Osteoblast (primary cell): ENCODE measurements around the gene SLC12A2. TPM values are rescaled to one million over a fixed set of nuclear protein-coding genes. Genes with fewer than 3 reads are reported as not detected.

Experiments used
- DNase-seq: peaks from one replicate; pipeline ENCODE4 v3.0.0; 2011; ENCODE audit warnings: low spot score, mixed read lengths; ENCODE audit not compliant: insufficient read length; ENCODE audit errors: missing footprints
- H2AFZ ChIP-seq: 2 replicates; pipeline ENCODE4 v1.6.0; 2011; ENCODE audit warnings: mild to moderate bottlenecking, low read length
- H3K27ac ChIP-seq: 2 replicates; pipeline ENCODE4 v1.5.1; 2011; ENCODE audit warnings: mild to moderate bottlenecking, low read depth, low read length, moderate library complexity
- H3K27me3 ChIP-seq: 2 replicates; pipeline ENCODE4 v1.6.0; 2012; ENCODE audit warnings: mild to moderate bottlenecking, control low read depth, inconsistent platforms, low read length, moderate library complexity; ENCODE audit not compliant: insufficient read depth
- H3K36me3 ChIP-seq: 2 replicates; pipeline ENCODE4 v1.5.1; 2011; ENCODE audit warnings: mild to moderate bottlenecking, low read length, control low read depth, moderate library complexity; ENCODE audit not compliant: insufficient read depth
- H3K4me1 ChIP-seq: 2 replicates; pipeline ENCODE4 v1.5.1; 2011; ENCODE audit warnings: mild to moderate bottlenecking, low read length, control low read depth, moderate library complexity; ENCODE audit not compliant: insufficient read depth
- H3K4me2 ChIP-seq: 2 replicates; pipeline ENCODE4 v1.6.0; 2011; ENCODE audit warnings: mild to moderate bottlenecking, low read length; ENCODE audit not compliant: insufficient read depth
- H3K4me3 ChIP-seq: fragments of 200-600 bp; sonication (generic); 3 replicates; pipeline ENCODE4 v1.5.1; 2012; ENCODE audit warnings: mild to moderate bottlenecking, low read length, inconsistent platforms; ENCODE audit not compliant: insufficient read depth
- H3K79me2 ChIP-seq: 2 replicates; pipeline ENCODE4 v1.6.0; 2012; ENCODE audit warnings: mild to moderate bottlenecking, low read length, control low read depth, inconsistent platforms; ENCODE audit not compliant: insufficient read depth
- H3K9me3 ChIP-seq: 2 replicates; pipeline ENCODE4 v1.5.1; 2011; ENCODE audit warnings: low read depth, low read length, control low read depth
- H4K20me1 ChIP-seq: 2 replicates; pipeline ENCODE4 v1.6.0; 2012; ENCODE audit warnings: mild to moderate bottlenecking, low read length, control low read depth; ENCODE audit not compliant: insufficient read depth
- total RNA-seq: library from RNA; depleted of rRNA; stranded (reverse); fragments of >200 nt; gene quantifications from 2 replicates; pipeline ENCODE4 v1.2.3, GENCODE V29; 2012
- TF ChIP-seq, protein P1 (sequence below): IDR thresholded peaks from 2 replicates; pipeline ENCODE4 v1.5.1; 2011; ENCODE audit warnings: mild to moderate bottlenecking, low read depth, low read length, moderate library complexity; ENCODE audit errors: extremely low read depth

SLC12A2 gene
- total RNA-seq, 1 donor = 25.3 TPM

DNA sequence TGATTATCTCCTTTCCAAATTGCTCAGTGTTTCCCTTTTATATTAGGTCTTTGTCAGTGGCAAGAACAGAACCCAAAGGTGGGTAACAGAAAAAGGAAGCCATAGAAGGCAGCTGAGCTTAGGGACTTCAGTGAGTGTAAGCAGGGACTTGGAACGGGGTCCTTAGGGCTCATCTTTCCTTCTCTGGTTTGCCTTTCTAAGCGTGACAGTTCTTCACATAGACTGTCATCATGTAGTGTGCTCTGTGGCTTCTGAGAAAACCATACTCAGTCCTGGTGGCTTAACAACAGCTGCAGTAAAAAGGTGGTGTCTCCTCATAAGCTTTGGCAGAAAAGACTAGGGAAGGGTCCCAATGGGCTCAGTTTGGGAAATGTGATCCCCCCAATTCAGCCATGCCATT, 108.8 kb downstream of the SLC12A2 start:
- TF ChIP-seq, protein P1, sequence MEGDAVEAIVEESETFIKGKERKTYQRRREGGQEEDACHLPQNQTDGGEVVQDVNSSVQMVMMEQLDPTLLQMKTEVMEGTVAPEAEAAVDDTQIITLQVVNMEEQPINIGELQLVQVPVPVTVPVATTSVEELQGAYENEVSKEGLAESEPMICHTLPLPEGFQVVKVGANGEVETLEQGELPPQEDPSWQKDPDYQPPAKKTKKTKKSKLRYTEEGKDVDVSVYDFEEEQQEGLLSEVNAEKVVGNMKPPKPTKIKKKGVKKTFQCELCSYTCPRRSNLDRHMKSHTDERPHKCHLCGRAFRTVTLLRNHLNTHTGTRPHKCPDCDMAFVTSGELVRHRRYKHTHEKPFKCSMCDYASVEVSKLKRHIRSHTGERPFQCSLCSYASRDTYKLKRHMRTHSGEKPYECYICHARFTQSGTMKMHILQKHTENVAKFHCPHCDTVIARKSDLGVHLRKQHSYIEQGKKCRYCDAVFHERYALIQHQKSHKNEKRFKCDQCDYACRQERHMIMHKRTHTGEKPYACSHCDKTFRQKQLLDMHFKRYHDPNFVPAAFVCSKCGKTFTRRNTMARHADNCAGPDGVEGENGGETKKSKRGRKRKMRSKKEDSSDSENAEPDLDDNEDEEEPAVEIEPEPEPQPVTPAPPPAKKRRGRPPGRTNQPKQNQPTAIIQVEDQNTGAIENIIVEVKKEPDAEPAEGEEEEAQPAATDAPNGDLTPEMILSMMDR = no peak
- no peak for DNase-seq
- H3K4me3 ChIP-seq = no peak overlapping the region
- H3K4me1 ChIP-seq = no peaks in the 10 kb centered on the region
- no peak overlapping the region for H3K4me2 ChIP-seq
- H2AFZ ChIP-seq = no peak overlapping the region
- no peak overlapping the region for H3K27ac ChIP-seq
- H4K20me1 ChIP-seq = no peaks in the 10 kb centered on the region
- no peaks in the 10 kb centered on the region for H3K36me3 ChIP-seq
- H3K9me3 ChIP-seq = no peaks in the 10 kb centered on the region
- no peaks in the 10 kb centered on the region for H3K79me2 ChIP-seq
- no peaks in the 10 kb centered on the region for H3K27me3 ChIP-seq

DNA sequence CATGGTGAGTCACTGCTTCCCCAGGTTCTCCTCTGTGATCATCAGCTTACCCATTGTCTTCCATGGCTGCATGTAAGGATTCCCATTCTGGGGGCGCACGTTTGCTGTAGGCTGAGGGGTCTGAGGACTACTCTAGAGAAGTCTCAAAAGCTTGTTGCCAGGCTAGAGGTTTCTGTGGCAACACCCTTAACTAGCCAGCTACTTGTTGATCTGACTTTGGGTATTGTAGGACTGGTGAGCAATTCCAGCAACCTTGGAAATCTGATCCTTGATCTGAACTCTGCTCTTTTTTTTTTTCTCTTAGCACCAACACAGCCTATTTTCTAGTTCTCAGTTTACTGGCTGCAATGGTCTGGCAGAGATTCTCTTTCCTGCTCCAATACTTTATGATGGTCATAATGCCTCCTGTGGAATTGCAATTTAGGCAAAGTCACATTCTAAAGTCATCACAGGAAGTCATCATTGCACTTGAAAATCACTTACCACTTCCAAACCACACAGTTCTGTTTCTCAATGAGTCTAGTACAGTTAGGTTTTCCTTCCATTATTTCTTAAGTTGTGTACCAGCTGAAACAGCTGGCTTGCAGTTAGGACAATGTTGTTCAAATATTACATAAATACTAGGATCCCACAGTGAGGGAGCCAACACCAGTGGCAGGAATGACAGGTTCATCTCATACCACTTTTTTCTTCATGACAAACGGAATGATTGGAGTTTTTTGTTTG, 110.3 kb downstream of the SLC12A2 start:
- no peak overlapping the region for H3K4me3 ChIP-seq
- DNase-seq = peak; percentile 76
- H2AFZ ChIP-seq = no peak overlapping the region
- no peaks in the 10 kb centered on the region for H3K4me1 ChIP-seq
- no peaks in the 10 kb centered on the region for H3K79me2 ChIP-seq
- no peak overlapping the region for H3K4me2 ChIP-seq
- no peak overlapping the region for H3K27ac ChIP-seq
- H3K9me3 ChIP-seq = no peaks in the 10 kb centered on the region
- TF ChIP-seq, protein P1 = no peak
- no peaks in the 10 kb centered on the region for H4K20me1 ChIP-seq
- H3K36me3 ChIP-seq = no peaks in the 10 kb centered on the region
- H3K27me3 ChIP-seq = no peaks in the 10 kb centered on the region

DNA sequence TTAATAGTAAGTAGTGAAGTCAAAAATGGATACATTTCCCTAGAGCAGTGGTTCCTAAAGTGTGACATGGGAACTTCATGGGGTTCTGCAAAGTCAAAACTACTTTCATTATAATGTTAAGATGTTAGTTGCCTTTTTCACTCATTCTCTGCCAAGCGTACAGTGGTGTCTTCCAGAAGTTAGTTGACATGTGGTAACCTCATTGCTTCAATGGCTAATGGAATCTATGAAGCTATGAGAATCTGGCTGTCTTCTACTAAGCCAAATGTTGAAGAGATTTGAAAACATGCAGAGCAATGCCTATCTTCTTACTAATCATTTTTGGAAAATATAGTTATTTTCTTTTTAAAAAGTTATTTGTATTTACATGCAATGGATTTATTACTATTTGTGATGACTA, 111.8 kb downstream of the SLC12A2 start:
- TF ChIP-seq, protein P1 = no peak

DNA sequence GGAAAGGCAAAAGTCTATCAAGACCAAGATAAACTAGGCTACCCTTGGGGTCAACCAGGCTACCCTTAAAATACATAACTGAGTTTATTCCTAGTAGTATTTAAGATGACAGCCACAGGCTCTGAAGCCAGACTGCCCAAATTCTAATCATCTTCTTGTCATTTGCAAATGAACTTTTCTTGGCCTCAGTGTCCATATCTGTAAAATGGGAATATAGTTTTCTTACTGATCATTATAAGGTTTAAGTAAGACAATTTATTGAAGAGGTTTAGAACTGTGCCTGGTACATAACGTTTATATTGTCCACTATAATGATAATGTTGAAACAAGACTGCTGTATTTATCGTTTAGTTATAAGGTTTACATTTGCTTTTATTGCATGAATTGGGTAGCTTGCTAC, 112.5 kb downstream of the SLC12A2 start:
- Histone ChIP-seq H3K4me1 (no peaks in the 10 kb centered on the region), H3K36me3 (no peaks in the 10 kb centered on the region), H3K27me3 (no peaks in the 10 kb centered on the region), H2AFZ (no peak overlapping the region), H4K20me1 (no peaks in the 10 kb centered on the region), H3K4me2 (no peak overlapping the region), H3K79me2 (no peaks in the 10 kb centered on the region), H3K4me3 (no peak overlapping the region), H3K9me3 (no peaks in the 10 kb centered on the region), H3K27ac (no peak overlapping the region)
- TF ChIP-seq, protein P1 = no peak
- no peak for DNase-seq

More for the DNA sequence above, 111.8 kb downstream of the SLC12A2 start:
- Histone ChIP-seq H3K4me1 (no peaks in the 10 kb centered on the region), H2AFZ (no peak overlapping the region), H3K36me3 (no peaks in the 10 kb centered on the region), H3K79me2 (no peaks in the 10 kb centered on the region), H3K4me2 (no peak overlapping the region), H3K4me3 (no peak overlapping the region), H4K20me1 (no peaks in the 10 kb centered on the region), H3K9me3 (no peaks in the 10 kb centered on the region), H3K27me3 (no peaks in the 10 kb centered on the region), H3K27ac (no peak overlapping the region)
- DNase-seq = no peak
